DMS79 treated with DMSO at 0.1 percent for 48 hours (cell line): ENCODE data around the gene TMEM247.
A peak's percentile ranks its signal among the peaks of the same experiment; 100 is the strongest.
"Not testable (repeated sequence)": the region's sequence is repeated elsewhere in the genome, so short reads cannot be mapped to it uniquely, and the experiment has no call there.

Experiments used
- DNase-seq: peaks from one replicate; lab custom pipeline; 2025; lab: John Stamatoyannopoulos, UW

The TMEM247 gene

DNA sequence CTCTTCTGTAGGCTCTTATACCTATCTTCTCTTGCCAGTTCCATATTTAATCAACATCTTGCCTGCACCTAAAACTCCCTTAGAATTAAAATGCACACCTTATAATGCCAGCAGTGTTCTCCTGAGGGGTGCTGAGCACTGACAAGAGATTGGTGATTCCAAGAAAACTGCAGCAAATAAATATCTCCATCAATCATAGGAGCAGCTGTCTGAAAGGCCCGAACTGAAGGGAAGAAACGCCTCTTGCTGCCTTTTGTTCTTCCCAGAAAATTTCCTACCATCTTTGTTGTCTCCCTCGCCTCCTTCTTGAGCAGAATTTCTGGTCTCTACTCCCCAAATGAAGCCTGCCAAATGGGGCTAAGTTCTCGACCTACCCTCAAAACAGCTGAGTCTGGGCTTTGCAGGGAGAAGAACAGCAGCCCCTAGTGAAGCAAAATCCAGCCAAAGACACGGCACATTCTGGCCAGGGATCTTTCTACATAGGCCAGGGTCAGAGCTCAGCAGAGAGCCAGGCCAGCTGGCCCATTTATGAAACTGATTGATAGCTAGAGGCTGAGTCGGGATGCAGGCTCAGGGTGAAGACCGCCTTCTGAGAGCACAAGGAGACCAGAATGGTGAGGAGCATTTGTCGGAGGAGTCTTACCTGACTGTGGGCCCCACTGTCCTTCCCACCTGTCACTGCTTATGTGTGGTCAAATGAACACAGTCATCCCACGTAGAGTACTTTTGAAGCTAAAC, 20.4 kb upstream of the TMEM247 start:
- no peak for DNase-seq

DNA sequence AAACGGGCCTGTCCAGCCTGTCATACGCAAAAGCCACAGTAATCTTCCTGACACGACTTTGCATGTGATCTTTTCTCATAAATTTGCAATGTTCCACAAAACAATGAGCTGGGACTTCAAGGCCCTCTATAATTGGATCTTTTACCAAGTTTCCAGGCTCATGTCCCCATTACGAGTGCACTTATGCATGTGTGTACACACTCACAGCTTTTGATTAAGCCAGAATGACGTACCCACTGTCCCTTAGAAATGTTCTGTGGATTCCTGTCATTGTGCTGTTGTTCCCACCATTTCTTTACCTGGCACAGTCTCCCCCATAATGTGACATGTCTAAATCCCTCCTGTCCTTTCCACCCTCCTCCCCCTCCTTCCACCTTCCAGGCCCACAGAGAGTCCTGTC, 19.7 kb upstream of the TMEM247 start:
- DNase-seq = no peak

GRCh38 chr2:46460241-46460921, 19.0 kb upstream of the TMEM247 start:
- DNase-seq = no peak

- DNase-seq = peak; percentile 37
Observed at GRCh38 chr2:46461011-46461674, 18.2 kb upstream of the TMEM247 start.

DNA sequence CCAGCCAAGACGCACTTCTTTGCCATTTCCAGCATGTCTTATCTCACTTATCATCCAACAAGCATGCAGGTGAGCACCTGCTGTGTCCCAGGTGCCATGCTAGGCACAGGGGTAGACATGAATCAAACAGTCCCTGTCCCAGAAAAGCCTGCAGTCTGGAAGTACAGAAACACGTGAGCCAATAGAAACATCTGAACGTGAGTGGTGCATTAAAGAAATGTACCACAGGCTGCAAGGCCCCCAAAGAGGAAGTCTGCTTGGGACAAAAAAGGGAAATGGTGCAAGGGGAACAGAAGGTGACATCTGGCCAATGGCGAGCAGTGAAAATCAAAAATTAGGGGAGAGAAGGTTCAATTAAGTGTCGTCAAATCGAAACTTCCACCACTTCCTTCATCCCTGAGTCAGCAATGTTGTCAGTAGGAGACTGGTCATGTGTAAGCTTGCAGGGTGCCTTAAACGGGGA, 17.6 kb upstream of the TMEM247 start:
- DNase-seq = no peak

- no peak for DNase-seq
Observed at GRCh38 chr2:46462936-46463335, 16.4 kb upstream of the TMEM247 start.

DNA sequence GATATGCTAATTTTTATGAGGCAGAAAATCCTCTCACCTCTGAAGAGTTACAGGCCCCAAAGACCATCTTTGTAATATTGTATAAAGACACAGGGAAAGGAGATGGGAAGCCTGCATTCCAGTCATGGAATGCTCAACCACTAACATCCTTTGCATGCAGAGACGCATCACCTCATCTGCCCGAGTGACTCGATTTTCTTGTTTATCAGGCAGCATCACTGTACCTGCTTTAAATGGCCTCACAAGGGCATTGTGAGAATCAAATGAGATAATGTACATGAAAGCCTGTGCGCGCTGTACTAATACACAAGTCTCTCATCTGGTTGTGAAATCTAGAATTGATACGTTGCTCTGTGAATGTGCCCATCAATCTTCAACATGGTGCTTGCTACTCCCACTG, 10.2 kb upstream of the TMEM247 start:
- no peak for DNase-seq

GRCh38 chr2:46469700-46470099, 9.7 kb upstream of the TMEM247 start:
- no peak for DNase-seq

DNA sequence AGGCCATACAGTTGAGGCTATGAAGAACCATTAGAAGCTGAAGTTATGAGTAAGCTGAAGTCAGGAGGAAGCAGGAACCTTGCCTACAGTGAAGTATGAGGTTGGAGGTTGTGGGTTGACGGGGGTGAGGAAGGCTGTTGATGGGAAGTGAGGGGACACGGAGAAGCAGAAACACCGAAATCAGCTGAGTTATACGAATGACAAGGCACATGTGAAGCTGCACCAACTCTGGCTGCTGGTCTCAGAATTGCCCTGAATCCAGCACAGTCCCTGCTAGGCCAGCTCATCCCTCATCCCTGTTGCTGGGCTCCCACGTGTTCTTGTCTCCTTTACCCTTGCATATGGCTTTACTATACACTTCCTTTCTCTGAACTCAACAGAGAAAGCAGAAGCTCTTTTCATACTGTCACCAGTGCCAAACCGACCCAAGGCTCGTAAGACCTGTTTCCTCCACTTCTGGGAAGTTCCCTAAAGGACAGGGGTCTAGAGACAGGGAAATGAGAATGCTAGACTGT, 9.2 kb upstream of the TMEM247 start:
- DNase-seq = no peak

GRCh38 chr2:46471019-46471583, 8.3 kb upstream of the TMEM247 start:
- no peak for DNase-seq

GRCh38 chr2:46471697-46472096, 7.7 kb upstream of the TMEM247 start:
- DNase-seq = no peak

GRCh38 chr2:46472165-46472564, 7.2 kb upstream of the TMEM247 start:
- not testable (repeated sequence) for DNase-seq

DNA sequence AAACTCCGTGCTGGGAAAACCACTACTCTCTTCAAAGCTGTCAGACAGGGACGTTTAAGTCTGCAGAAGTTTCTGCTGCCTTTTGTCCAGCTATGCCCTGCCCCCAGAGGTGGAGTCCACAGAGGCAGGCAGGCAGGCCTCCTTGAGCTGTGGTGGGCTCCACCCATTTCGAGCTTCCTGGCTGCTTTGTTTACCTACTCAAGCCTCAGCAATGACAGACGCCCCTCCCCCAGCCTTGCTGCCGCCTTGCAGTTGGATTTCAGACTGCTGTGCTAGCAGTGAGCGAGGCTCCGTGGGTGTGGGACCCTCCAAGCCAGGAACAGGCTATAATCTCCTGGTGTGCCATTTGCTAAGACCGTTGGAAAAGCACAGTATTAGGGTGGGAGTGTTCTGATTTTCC, 1.9 kb upstream of the TMEM247 start:
- not testable (repeated sequence) for DNase-seq

GRCh38 chr2:46477925-46478324, 1.4 kb upstream of the TMEM247 start:
- DNase-seq = no peak

- DNase-seq = peak; percentile 22
Observed at GRCh38 chr2:46480562-46480961, 1.2 kb downstream of the TMEM247 start.

DNA sequence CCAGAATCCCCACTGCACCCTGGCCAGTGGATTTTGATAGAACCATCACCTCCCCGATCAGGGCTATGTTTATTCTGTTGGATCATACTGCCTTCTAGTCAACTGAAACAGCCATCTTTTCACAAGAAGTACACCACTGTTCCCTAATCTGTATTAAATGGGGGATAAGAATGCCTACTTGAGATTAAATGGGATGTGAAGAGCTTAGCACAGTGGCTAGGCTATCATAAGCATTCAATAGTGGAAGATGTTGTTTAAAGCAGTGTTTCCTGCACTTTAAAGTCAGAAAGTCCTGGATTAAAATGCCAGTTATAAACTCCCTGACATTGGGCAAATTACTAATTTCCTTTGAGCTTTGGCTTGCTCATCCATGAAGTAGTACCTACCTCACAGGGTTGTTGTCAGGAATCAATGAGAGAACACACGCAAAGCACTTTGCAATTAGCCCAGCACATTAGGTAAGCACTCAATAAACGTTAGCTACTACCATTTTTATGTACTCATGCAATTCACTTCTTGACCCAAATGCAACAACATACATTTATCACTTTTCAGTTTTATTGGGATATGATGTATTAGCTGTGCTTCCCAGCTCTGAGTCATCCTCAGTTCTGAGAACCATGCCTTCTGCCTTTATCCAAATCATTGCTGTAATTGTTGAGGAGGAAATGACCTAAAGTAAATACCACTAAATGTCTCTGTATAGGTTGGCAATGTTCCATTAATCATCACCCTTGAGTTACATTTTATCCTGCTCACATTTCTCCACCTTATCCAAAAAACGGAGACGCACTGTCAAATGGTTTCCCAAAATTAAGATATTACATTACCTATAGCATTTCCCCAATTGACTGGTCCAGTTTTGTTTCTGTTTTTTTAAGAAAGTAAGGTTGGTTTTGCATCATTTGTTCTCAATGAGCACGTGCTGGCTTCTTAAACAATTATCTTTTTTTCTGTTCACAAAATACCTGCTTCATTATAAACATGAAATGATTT, 2.1 kb downstream of the TMEM247 start:
- DNase-seq = peak; percentile 83

DNA sequence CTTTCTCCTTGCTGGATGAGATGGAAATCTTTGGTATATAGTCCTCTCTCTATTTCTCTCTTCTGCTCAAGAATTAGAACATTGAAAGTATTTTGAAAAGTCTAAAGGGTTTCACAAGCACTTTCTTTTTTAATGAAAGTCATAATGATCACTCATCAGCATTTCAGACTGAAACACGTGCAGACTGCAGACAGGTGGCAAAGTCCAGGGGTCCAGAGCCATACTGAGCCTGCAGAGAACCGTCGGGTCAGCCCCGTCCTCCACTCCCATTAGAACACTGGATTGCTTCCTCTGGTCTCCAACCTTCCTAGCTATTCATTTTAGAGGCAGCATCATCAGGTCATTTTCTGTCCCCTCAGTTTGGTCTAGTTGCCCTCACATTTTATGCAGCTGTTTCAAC, 3.1 kb downstream of the TMEM247 start:
- no peak for DNase-seq

GRCh38 chr2:46485002-46485401, 5.6 kb downstream of the TMEM247 start:
- no peak for DNase-seq

GRCh38 chr2:46486436-46486835, 7.1 kb downstream of the TMEM247 start:
- DNase-seq = no peak

- DNase-seq = no peak
Observed at GRCh38 chr2:46487667-46488335, 8.4 kb downstream of the TMEM247 start.

- DNase-seq = no peak
Observed at GRCh38 chr2:46488389-46488788, 9.0 kb downstream of the TMEM247 start.
